ENCODE measurements around the gene RAB44. TPM values are rescaled to one million over a fixed set of nuclear protein-coding genes. Genes with fewer than 3 reads are reported as not detected.

Gene RAB44
- total and polyA plus RNA-seq, 4 experiments from 2014 or later = not detected

DNA sequence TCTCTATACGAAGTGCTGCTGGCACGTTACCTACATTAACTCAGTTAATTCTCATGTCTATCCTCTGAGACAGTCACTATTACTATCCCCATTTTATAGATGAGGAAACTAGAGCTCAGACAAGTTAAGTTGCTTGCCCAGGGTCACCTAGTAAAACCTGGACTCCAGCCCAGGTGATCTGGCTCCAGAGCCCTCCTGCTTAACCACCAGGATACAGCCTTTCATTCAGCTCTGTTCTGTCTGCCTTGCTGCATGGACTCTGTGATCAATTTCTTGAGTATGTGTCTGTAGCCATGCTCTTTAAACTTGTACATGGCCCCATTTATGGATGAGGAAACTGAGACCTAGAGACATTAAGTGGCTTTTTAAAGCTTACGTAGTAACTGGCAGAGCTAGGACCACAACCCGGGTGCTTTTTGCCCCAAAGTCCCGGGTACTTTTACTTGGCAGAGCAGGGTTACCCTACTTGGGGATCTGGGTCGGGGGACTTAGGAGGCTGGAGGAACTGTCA is 14.4 kb upstream of the RAB44 start:
- DNase-seq = no peak
- Histone ChIP-seq H3K36me3 (ENCODE audit: insufficient read depth, low read length) (peaks cover 5% of the 10 kb centered on the region), H3K27me3 (ENCODE audit: insufficient read depth, low read length) (no peaks in the 10 kb centered on the region), H3K4me1 (ENCODE audit: insufficient read depth, low read length) (peaks cover 44% of the 10 kb centered on the region), H3K4me3 (ENCODE audit: low read length in 2 of 2) (no peak overlapping the region), H3K9me3 (ENCODE audit: control insufficient read depth in 1 of 2, low read length in 2 of 2) (no peaks in the 10 kb centered on the region), H3K27ac (ENCODE audit: low read depth, low read length) (peak overlapping the region; percentile 74)
- CTCF ChIA-PET (ENCODE audit: partially characterized antibody) = interaction anchor here (0.8 to 5.3 kb wide), 5 partner anchors 26 to 260 kb away, joined by 3 to 40 read pairs (median 20); no protein-coding TSS in a partner anchor
- Mint-ChIP-seq H3K27me3 (peaks cover 0 to 6% of the 10 kb centered on the region in 2 donors), H3K9me3 (peaks cover 0 to 5% (median 0%) of the 10 kb centered on the region in 8 donors), H3K4me3 (peak overlapping the region in 3 of 8 donors; percentile 20 to 91 (median 52)), H3K4me1 (peaks cover 18 to 55% (median 36%) of the 10 kb centered on the region in 4 donors), H3K27ac (peak overlapping the region; percentile 78 to 100 (median 95)), H3K36me3 (peaks cover 0 to 34% of the 10 kb centered on the region in 2 donors)
- intact Hi-C loops (cut with micrococcal nuclease) = no loop called here
- POLR2A ChIA-PET (ENCODE audit: partially characterized antibody) = interaction anchor here (1.0 to 1.4 kb wide), 4 partner anchors 37 to 260 kb away, joined by 3 to 4 read pairs (median 3); no protein-coding TSS in a partner anchor

DNA sequence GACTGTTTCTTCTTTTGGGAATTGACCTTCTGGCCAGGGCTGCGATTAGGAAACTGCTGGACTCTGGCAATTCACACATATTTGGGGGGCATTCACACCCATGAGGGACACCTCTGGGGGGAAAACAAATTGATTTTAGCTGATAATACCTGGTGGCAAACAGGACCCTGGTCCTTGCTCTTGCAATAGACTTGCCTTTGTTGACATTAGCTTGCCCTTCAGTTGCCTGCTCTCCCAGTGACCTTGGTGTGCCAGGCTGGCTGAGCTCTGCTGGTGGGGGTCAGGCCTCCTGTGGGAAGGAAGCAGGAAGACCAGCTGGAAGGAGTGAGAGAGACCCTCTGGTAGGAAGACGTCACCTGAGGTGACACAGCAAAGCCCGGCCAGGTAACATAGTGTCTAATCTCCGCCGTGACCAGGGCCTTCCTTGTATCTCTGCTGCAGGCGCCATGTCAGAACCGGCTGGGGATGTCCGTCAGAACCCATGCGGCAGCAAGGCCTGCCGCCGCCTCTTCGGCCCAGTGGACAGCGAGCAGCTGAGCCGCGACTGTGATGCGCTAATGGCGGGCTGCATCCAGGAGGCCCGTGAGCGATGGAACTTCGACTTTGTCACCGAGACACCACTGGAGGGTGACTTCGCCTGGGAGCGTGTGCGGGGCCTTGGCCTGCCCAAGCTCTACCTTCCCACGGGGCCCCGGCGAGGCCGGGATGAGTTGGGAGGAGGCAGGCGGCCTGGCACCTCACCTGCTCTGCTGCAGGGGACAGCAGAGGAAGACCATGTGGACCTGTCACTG is 13.8 kb upstream of the RAB44 start:
- Mint-ChIP-seq H3K9me3 (peaks cover 0 to 5% (median 0%) of the 10 kb centered on the region in 8 donors), H3K27me3 (peaks cover 0 to 3% of the 10 kb centered on the region in 2 donors), H3K4me1 (peaks cover 14 to 48% (median 31%) of the 10 kb centered on the region in 4 donors), H3K4me3 (peak overlapping the region in 1 of 8 donors; percentile 43), H3K36me3 (peaks cover 0 to 30% of the 10 kb centered on the region in 2 donors), H3K27ac (peak overlapping the region; percentile 78 to 100 (median 95))
- H3K9me3 ChIP-seq (ENCODE audit: control insufficient read depth in 1 of 2, low read length in 2 of 2) = no peaks in the 10 kb centered on the region
- no peak overlapping the region for H3K4me3 ChIP-seq (ENCODE audit: low read length in 2 of 2)
- no peak for DNase-seq
- ChIA-PET CTCF (ENCODE audit: partially characterized antibody) (interaction anchor here (0.8 to 5.3 kb wide), 6 partner anchors 25 to 261 kb away, joined by 3 to 40 read pairs (median 12); no protein-coding TSS in a partner anchor), POLR2A (ENCODE audit: partially characterized antibody) (interaction anchor here (1.2 kb wide), 1 partner anchor 261 kb away, joined by 3 read pairs; no protein-coding TSS in a partner anchor)
- peaks cover 38% of the 10 kb centered on the region for H3K4me1 ChIP-seq (ENCODE audit: insufficient read depth, low read length)
- H3K27ac ChIP-seq (ENCODE audit: low read depth, low read length) = peak overlapping the region; percentile 74
- H3K27me3 ChIP-seq (ENCODE audit: insufficient read depth, low read length) = no peaks in the 10 kb centered on the region
- H3K36me3 ChIP-seq (ENCODE audit: insufficient read depth, low read length) = peaks cover 5% of the 10 kb centered on the region
- intact Hi-C loops (cut with micrococcal nuclease) = no loop called here

GRCh38 chr6:36684447-36684812 is 13.2 kb upstream of the RAB44 start:
- CTCF ChIA-PET (ENCODE audit: partially characterized antibody) = interaction anchor here (0.8 to 5.3 kb wide), 3 partner anchors 40 to 69 kb away, joined by 3 to 36 read pairs (median 3); no protein-coding TSS in a partner anchor
- H3K4me3 ChIP-seq (ENCODE audit: low read length in 2 of 2) = no peak overlapping the region

DNA sequence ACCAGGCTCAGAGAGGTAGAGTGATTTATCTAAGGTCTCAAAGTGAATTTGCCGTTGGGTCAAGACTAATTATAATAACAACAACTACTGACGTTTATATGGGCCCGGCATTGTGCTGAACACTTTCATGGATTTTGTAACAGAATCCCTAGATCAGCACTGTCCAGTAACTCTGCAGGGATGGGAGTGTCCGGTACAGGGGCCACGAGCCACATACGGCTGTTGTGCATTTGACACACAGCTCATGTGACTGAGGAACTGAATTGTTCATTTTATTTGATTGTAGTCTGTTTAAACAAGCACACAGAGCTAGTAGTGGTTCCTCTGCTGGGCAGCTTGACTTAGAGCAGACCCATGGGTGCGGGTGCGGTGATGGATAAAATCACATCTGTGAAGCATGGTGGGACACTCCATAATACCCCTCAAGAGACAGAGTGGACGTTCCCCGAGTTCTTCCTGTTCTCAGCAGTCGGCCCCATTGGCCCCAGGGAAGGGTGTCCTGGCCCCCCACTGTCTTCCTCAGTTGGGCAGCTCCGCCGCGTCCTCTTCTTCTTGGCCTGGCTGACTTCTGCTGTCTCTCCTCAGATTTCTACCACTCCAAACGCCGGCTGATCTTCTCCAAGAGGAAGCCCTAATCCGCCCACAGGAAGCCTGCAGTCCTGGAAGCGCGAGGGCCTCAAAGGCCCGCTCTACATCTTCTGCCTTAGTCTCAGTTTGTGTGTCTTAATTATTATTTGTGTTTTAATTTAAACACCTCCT is 12.3 kb upstream of the RAB44 start:
- peaks cover 29% of the 10 kb centered on the region for H3K4me1 ChIP-seq (ENCODE audit: insufficient read depth, low read length)
- no peaks in the 10 kb centered on the region for H3K27me3 ChIP-seq (ENCODE audit: insufficient read depth, low read length)
- H3K4me3 ChIP-seq (ENCODE audit: low read length in 2 of 2) = no peak overlapping the region
- H3K27ac ChIP-seq (ENCODE audit: low read depth, low read length) = no peak overlapping the region
- H3K4me3 Mint-ChIP-seq = peak overlapping the region in 2 of 8 donors; percentile 2 to 46
- no peaks in the 10 kb centered on the region for H3K27me3 Mint-ChIP-seq
- peaks cover 0 to 2% (median 0%) of the 10 kb centered on the region in 8 donors for H3K9me3 Mint-ChIP-seq
- peaks cover 0 to 26% of the 10 kb centered on the region in 2 donors for H3K36me3 Mint-ChIP-seq
- H3K9me3 ChIP-seq (ENCODE audit: control insufficient read depth in 1 of 2, low read length in 2 of 2) = no peaks in the 10 kb centered on the region
- H3K4me1 Mint-ChIP-seq = peaks cover 13 to 43% (median 26%) of the 10 kb centered on the region in 4 donors
- H3K36me3 ChIP-seq (ENCODE audit: insufficient read depth, low read length) = peaks cover 5% of the 10 kb centered on the region
- intact Hi-C loops (cut with micrococcal nuclease) = no loop called here
- peak overlapping the region in 6 of 7 donors; percentile 25 to 100 (median 38) for H3K27ac Mint-ChIP-seq
- ChIA-PET CTCF (ENCODE audit: partially characterized antibody) (interaction anchor here (0.9 kb wide), 1 partner anchor 60 kb away, joined by 3 read pairs; no protein-coding TSS in a partner anchor), POLR2A (ENCODE audit: partially characterized antibody) (no interaction called here)
- DNase-seq = no peak

More at GRCh38 chr6:36684447-36684812, 13.2 kb upstream of the RAB44 start:
- H3K4me1 Mint-ChIP-seq = peaks cover 14 to 45% (median 29%) of the 10 kb centered on the region in 4 donors
- H3K27me3 Mint-ChIP-seq = peaks cover 0 to 3% of the 10 kb centered on the region in 2 donors
- no peak for DNase-seq
- H3K9me3 Mint-ChIP-seq = peaks cover 0 to 5% (median 0%) of the 10 kb centered on the region in 8 donors
- peak overlapping the region in 1 of 7 donors; percentile 100 for H3K27ac Mint-ChIP-seq
- no peak overlapping the region for H3K27ac ChIP-seq (ENCODE audit: low read depth, low read length)
- H3K4me1 ChIP-seq (ENCODE audit: insufficient read depth, low read length) = peaks cover 32% of the 10 kb centered on the region
- H3K36me3 Mint-ChIP-seq = peaks cover 0 to 29% of the 10 kb centered on the region in 2 donors
- intact Hi-C loops (cut with micrococcal nuclease) = no loop called here
- POLR2A ChIA-PET (ENCODE audit: partially characterized antibody) = no interaction called here
- H3K36me3 ChIP-seq (ENCODE audit: insufficient read depth, low read length) = peaks cover 5% of the 10 kb centered on the region
- no peaks in the 10 kb centered on the region for H3K27me3 ChIP-seq (ENCODE audit: insufficient read depth, low read length)
- H3K4me3 Mint-ChIP-seq = no peak overlapping the region
- H3K9me3 ChIP-seq (ENCODE audit: control insufficient read depth in 1 of 2, low read length in 2 of 2) = no peaks in the 10 kb centered on the region

DNA sequence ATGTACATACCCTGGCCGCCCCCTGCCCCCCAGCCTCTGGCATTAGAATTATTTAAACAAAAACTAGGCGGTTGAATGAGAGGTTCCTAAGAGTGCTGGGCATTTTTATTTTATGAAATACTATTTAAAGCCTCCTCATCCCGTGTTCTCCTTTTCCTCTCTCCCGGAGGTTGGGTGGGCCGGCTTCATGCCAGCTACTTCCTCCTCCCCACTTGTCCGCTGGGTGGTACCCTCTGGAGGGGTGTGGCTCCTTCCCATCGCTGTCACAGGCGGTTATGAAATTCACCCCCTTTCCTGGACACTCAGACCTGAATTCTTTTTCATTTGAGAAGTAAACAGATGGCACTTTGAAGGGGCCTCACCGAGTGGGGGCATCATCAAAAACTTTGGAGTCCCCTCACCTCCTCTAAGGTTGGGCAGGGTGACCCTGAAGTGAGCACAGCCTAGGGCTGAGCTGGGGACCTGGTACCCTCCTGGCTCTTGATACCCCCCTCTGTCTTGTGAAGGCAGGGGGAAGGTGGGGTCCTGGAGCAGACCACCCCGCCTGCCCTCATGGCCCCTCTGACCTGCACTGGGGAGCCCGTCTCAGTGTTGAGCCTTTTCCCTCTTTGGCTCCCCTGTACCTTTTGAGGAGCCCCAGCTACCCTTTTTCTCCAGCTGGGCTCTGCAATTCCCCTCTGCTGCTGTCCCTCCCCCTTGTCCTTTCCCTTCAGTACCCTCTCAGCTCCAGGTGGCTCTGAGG is 11.5 kb upstream of the RAB44 start:
- Mint-ChIP-seq H3K36me3 (peaks cover 0 to 26% of the 10 kb centered on the region in 2 donors), H3K4me1 (peaks cover 13 to 43% (median 25%) of the 10 kb centered on the region in 4 donors), H3K4me3 (no peak overlapping the region), H3K9me3 (peaks cover 0 to 2% (median 0%) of the 10 kb centered on the region in 8 donors), H3K27ac (peak overlapping the region in 3 of 7 donors; percentile 36 to 100 (median 42)), H3K27me3 (no peaks in the 10 kb centered on the region)
- no peak overlapping the region for H3K27ac ChIP-seq (ENCODE audit: low read depth, low read length)
- ChIA-PET POLR2A (ENCODE audit: partially characterized antibody) (no interaction called here), CTCF (ENCODE audit: partially characterized antibody) (interaction anchor here (1.3 kb wide), 1 partner anchor 96 kb away, joined by 3 read pairs; no protein-coding TSS in a partner anchor)
- H3K27me3 ChIP-seq (ENCODE audit: insufficient read depth, low read length) = no peaks in the 10 kb centered on the region
- no peak overlapping the region for H3K4me3 ChIP-seq (ENCODE audit: low read length in 2 of 2)
- H3K9me3 ChIP-seq (ENCODE audit: control insufficient read depth in 1 of 2, low read length in 2 of 2) = no peaks in the 10 kb centered on the region
- H3K36me3 ChIP-seq (ENCODE audit: insufficient read depth, low read length) = peaks cover 5% of the 10 kb centered on the region
- no peak for DNase-seq
- peaks cover 22% of the 10 kb centered on the region for H3K4me1 ChIP-seq (ENCODE audit: insufficient read depth, low read length)
- intact Hi-C loops (cut with micrococcal nuclease) = no loop called here

DNA sequence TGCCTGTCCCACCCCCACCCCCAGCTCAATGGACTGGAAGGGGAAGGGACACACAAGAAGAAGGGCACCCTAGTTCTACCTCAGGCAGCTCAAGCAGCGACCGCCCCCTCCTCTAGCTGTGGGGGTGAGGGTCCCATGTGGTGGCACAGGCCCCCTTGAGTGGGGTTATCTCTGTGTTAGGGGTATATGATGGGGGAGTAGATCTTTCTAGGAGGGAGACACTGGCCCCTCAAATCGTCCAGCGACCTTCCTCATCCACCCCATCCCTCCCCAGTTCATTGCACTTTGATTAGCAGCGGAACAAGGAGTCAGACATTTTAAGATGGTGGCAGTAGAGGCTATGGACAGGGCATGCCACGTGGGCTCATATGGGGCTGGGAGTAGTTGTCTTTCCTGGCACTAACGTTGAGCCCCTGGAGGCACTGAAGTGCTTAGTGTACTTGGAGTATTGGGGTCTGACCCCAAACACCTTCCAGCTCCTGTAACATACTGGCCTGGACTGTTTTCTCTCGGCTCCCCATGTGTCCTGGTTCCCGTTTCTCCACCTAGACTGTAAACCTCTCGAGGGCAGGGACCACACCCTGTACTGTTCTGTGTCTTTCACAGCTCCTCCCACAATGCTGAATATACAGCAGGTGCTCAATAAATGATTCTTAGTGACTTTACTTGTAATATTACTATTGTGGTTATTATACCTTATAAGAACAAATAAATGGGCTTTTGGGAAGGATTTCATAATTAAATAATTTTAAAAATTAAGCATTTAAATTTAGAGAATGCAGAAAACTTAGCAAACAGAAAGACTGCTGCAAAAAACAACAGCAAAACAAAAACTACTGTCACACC is 10.7 kb upstream of the RAB44 start:
- Mint-ChIP-seq H3K9me3 (no peaks in the 10 kb centered on the region), H3K27ac (peak overlapping the region in 3 of 7 donors; percentile 42 to 77 (median 63)), H3K36me3 (peaks cover 0 to 26% of the 10 kb centered on the region in 2 donors), H3K4me1 (peaks cover 19 to 47% (median 28%) of the 10 kb centered on the region in 4 donors), H3K4me3 (no peak overlapping the region), H3K27me3 (no peaks in the 10 kb centered on the region)
- Histone ChIP-seq H3K36me3 (ENCODE audit: insufficient read depth, low read length) (peaks cover 5% of the 10 kb centered on the region), H3K9me3 (ENCODE audit: control insufficient read depth in 1 of 2, low read length in 2 of 2) (no peaks in the 10 kb centered on the region), H3K4me3 (ENCODE audit: low read length in 2 of 2) (no peak overlapping the region), H3K4me1 (ENCODE audit: insufficient read depth, low read length) (peaks cover 27% of the 10 kb centered on the region), H3K27ac (ENCODE audit: low read depth, low read length) (no peak overlapping the region), H3K27me3 (ENCODE audit: insufficient read depth, low read length) (no peaks in the 10 kb centered on the region)
- intact Hi-C loops (cut with micrococcal nuclease) = no loop called here
- CTCF ChIA-PET (ENCODE audit: partially characterized antibody) = interaction anchor here (1.1 to 1.3 kb wide), 2 partner anchors 72 to 96 kb away, joined by 3 read pairs; no protein-coding TSS in a partner anchor
- DNase-seq = no peak
- POLR2A ChIA-PET (ENCODE audit: partially characterized antibody) = no interaction called here

Measured in CD4-positive, alpha-beta memory T cell (primary cell).